ENCODE measurements around the gene AHNAK. TPM values are rescaled to one million over a fixed set of nuclear protein-coding genes. Genes with fewer than 3 reads are reported as not detected.

Gene AHNAK
- polyA plus RNA-seq, 2 of the 4 experiments (the other 2 are of a cell fraction) = 43.3 to 82.0 TPM

DNA sequence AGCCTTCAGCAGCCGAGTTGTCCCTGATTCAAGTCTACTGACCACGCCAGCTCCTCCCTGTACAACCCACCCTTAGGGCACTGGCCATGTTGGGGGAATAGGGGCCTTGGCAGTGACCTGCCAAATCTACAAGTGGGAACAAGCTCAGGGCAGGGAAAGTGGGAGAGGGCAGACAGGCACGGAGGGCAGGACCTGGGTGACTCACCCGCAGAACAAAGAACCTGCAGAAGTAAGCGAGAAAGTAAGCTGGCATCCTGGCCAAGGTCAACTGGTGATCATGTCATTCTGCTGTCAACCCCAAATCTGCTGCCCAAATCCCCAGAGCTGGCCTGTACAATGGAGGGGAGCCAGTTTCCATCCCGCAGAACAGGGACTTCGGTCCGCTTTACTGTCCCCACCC lies 135.6 kb downstream of the AHNAK start (continued):
- TF ChIP-seq FOSB (CRISPR knock-in tag; IDR thresholded peaks at IDR 0.05) = no peak
- no peak for TF ChIP-seq MAFK (IDR thresholded peaks at IDR 0.05; ENCODE audit: partially characterized antibody)
- TF ChIP-seq HEYL (CRISPR knock-in tag; IDR thresholded peaks at IDR 0.05) = no peak

DNA sequence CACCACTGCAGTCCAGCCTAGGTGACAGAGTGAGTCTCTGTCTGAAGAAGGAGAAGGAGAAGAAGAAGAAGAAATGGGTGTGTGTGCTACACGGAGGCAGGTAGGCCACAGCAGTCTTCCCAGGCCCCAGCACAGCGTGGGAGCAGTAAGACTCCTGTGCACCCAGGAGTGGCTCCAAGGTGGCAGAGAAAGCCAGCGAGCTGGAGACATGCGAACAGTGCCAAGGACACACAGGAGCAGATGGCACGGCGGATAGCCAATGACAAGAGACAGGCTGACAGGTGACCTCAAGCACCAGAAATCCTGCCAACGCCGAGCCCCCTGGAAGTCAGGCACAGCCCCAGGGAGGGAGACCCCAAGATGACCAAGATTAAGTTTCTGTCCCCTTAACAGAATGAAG lies 136.8 kb downstream of the AHNAK start:
- ATAC-seq (no peak), DNase-seq (ENCODE audit: low read depth in 1 of 2, low spot score in 1 of 2) (no peak), FAIRE-seq (no peak)
- Histone ChIP-seq H3K4me1 (peaks cover 9% of the 10 kb centered on the region; the same call in 2 of the 3 replicates), H3K9me3 (no peaks in the 10 kb centered on the region), H3K4me2 (no peak overlapping the region), H3K4me3 (no peak overlapping the region), H3K27ac (no peak overlapping the region)
- ChIA-PET POLR2A (interaction anchor here (0.6 to 1.0 kb wide), 2 partner anchors 164 to 243 kb away, joined by 3 to 5 read pairs; partner anchors contain the start of genes EEF1G and INTS5), CTCF (interaction anchor here (1.0 to 9.6 kb wide), 6 partner anchors 13 to 133 kb away, joined by 3 to 86 read pairs (median 8); no protein-coding TSS in a partner anchor)
- TF ChIP-seq MYC (IDR thresholded peaks at IDR 0.05; ENCODE audit: borderline replicate concordance, low read length) = no peak
- TF ChIP-seq PHF8 (IDR thresholded peaks at IDR 0.05; ENCODE audit: borderline replicate concordance, low read depth) = no peak
- TF ChIP-seq ZNF302 (CRISPR knock-in tag; IDR thresholded peaks at IDR 0.05) = no peak
- no peak for TF ChIP-seq CHD4 (IDR thresholded peaks at IDR 0.05; ENCODE audit: borderline replicate concordance)
- no peak for TF ChIP-seq RCOR1 (IDR thresholded peaks at IDR 0.05; ENCODE audit: low read depth, low read length)
- no peak for TF ChIP-seq CBX2 (IDR thresholded peaks at IDR 0.05; ENCODE audit: borderline replicate concordance, low read depth)
- TF ChIP-seq POLR2AphosphoS2 (conservative IDR thresholded peaks at IDR 0.05; ENCODE audit: low read length) = no peak
- no peak for TF ChIP-seq MAFK (IDR thresholded peaks at IDR 0.05; ENCODE audit: partially characterized antibody)
- no peak for TF ChIP-seq NFE2L2 (conservative IDR thresholded peaks at IDR 0.05; ENCODE audit: low read length)
- TF ChIP-seq ZFP36 (IDR thresholded peaks at IDR 0.05; ENCODE audit: borderline replicate concordance, partially characterized antibody) = no peak
- no peak for TF ChIP-seq HOXB13 (CRISPR knock-in tag; IDR thresholded peaks at IDR 0.05; ENCODE audit: low read depth)
- no peak for TF ChIP-seq FOSB (CRISPR knock-in tag; IDR thresholded peaks at IDR 0.05)
- no peak for TF ChIP-seq HEYL (CRISPR knock-in tag; IDR thresholded peaks at IDR 0.05)
- TF ChIP-seq GATA3 (IDR thresholded peaks at IDR 0.05; ENCODE audit: borderline replicate concordance) = no peak
- no peak for TF ChIP-seq SREBF2 (IDR thresholded peaks at IDR 0.05)
- TF ChIP-seq, protein P1, sequence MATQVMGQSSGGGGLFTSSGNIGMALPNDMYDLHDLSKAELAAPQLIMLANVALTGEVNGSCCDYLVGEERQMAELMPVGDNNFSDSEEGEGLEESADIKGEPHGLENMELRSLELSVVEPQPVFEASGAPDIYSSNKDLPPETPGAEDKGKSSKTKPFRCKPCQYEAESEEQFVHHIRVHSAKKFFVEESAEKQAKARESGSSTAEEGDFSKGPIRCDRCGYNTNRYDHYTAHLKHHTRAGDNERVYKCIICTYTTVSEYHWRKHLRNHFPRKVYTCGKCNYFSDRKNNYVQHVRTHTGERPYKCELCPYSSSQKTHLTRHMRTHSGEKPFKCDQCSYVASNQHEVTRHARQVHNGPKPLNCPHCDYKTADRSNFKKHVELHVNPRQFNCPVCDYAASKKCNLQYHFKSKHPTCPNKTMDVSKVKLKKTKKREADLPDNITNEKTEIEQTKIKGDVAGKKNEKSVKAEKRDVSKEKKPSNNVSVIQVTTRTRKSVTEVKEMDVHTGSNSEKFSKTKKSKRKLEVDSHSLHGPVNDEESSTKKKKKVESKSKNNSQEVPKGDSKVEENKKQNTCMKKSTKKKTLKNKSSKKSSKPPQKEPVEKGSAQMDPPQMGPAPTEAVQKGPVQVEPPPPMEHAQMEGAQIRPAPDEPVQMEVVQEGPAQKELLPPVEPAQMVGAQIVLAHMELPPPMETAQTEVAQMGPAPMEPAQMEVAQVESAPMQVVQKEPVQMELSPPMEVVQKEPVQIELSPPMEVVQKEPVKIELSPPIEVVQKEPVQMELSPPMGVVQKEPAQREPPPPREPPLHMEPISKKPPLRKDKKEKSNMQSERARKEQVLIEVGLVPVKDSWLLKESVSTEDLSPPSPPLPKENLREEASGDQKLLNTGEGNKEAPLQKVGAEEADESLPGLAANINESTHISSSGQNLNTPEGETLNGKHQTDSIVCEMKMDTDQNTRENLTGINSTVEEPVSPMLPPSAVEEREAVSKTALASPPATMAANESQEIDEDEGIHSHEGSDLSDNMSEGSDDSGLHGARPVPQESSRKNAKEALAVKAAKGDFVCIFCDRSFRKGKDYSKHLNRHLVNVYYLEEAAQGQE (IDR thresholded peaks at IDR 0.05) = no peak
- TF ChIP-seq CBX8 (IDR thresholded peaks at IDR 0.05) = no peak
- no peak for TF ChIP-seq TFCP2L1 (CRISPR knock-in tag; IDR thresholded peaks at IDR 0.05)
- no peak for TF ChIP-seq RFX5 (IDR thresholded peaks at IDR 0.05)
- 89% methylated on average over 8 of the region's 8 CpGs for WGBS (ENCODE audit: missing lambda C conversion rate)

DNA sequence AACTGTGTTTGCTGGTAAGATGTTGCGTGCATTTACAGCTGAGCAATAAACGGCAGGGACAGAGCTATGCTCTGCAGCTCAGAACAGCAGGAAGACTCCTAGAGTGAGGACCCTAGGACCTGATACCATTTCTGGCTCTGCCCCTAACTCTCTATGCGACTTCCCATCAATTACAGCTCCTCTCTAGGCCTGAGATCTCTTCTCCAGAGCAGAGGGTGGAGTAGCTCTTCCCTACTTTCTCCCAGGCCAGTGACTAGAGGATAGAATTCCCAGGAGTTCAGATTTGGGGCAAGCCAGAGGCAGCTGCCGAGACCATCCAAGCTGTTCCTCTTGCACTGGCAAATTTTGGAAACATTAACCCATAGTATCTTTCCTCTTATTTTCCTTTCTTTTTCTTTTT lies 140.6 kb downstream of the AHNAK start:
- ATAC-seq (no peak), DNase-seq (ENCODE audit: low read depth in 1 of 2, low spot score in 1 of 2) (no peak), FAIRE-seq (no peak)
- 70% methylated on average over 4 of the region's 4 CpGs for WGBS (ENCODE audit: missing lambda C conversion rate)
- ChIA-PET POLR2A (no interaction called here), CTCF (interaction anchor here (0.7 to 6.2 kb wide), 7 partner anchors 13 to 215 kb away, joined by 3 to 51 read pairs (median 4); no protein-coding TSS in a partner anchor)
- no peak overlapping the region for H3K4me3 ChIP-seq
- H3K27ac ChIP-seq = no peak overlapping the region
- no peak overlapping the region for H3K4me2 ChIP-seq
- peaks cover 4% of the 10 kb centered on the region; the same call in 2 of the 3 replicates for H3K4me1 ChIP-seq
- no peaks in the 10 kb centered on the region for H3K9me3 ChIP-seq
- TF ChIP-seq, protein P1 (IDR thresholded peaks at IDR 0.05) = no peak
- no peak for TF ChIP-seq ZSCAN20 (CRISPR knock-in tag; IDR thresholded peaks at IDR 0.05)
- no peak for TF ChIP-seq MAFK (IDR thresholded peaks at IDR 0.05; ENCODE audit: partially characterized antibody)
- TF ChIP-seq CBX2 (IDR thresholded peaks at IDR 0.05; ENCODE audit: borderline replicate concordance, low read depth) = no peak
- TF ChIP-seq RAD21 (conservative IDR thresholded peaks at IDR 0.05 in 1 of 2, IDR thresholded peaks at IDR 0.05 in 1 of 2) = no peak
- TF ChIP-seq HEYL (CRISPR knock-in tag; IDR thresholded peaks at IDR 0.05) = no peak
- TF ChIP-seq HOXB5 (CRISPR knock-in tag; IDR thresholded peaks at IDR 0.05) = no peak
- TF ChIP-seq HOXB13 (CRISPR knock-in tag; IDR thresholded peaks at IDR 0.05; ENCODE audit: low read depth) = no peak
- no peak for TF ChIP-seq ZFP36 (IDR thresholded peaks at IDR 0.05; ENCODE audit: borderline replicate concordance, partially characterized antibody)
- no peak for TF ChIP-seq NR3C1 (IDR thresholded peaks at IDR 0.05)
- TF ChIP-seq RFX5 (IDR thresholded peaks at IDR 0.05) = no peak

All from A549 (cell line).